Endothelial cell of umbilical vein (primary cell): ENCODE results near the gene EDN1.

ENCODE experiments used
- CTCF ChIP-seq, 2 donors: IDR thresholded peaks; 1 replicate in 1 of 2; 2 replicates in 1 of 2; pipeline ENCODE4 v1.5.1; 2011; ENCODE audit warnings: low read length in 2 of 2, mild to moderate bottlenecking in 2 of 2, moderate library complexity in 2 of 2, control low read depth in 1 of 2, inconsistent platforms in 1 of 2, low read depth in 1 of 2; ENCODE audit not compliant: insufficient read depth in 1 of 2; ENCODE audit errors: extremely low read depth in 1 of 2
- FOS ChIP-seq: IDR thresholded peaks from 2 replicates; pipeline ENCODE4 v1.6.1; 2011; ENCODE audit warnings: mild to moderate bottlenecking, low read length, moderate library complexity, borderline replicate concordance; ENCODE audit not compliant: insufficient read depth
- POLR2A ChIP-seq: IDR thresholded peaks from 2 replicates; pipeline ENCODE4 v1.6.1; 2012; ENCODE audit warnings: low read depth, mild to moderate bottlenecking, control low read depth, low read length
- POLR2AphosphoS5 ChIP-seq: IDR thresholded peaks from 2 replicates; pipeline ENCODE4 v1.6.1; 2012; ENCODE audit warnings: low read depth, mild to moderate bottlenecking, control low read depth, low read length, moderate library complexity; ENCODE audit not compliant: insufficient read depth

- TF ChIP-seq CTCF (IDR thresholded peaks at IDR 0.05; ENCODE audit: extremely low read depth in 1 of 2, insufficient read depth in 1 of 2, low read depth in 1 of 2, low read length in 2 of 2) (no peak), POLR2AphosphoS5 (no peak), POLR2A (no peak), FOS (no peak)
These were observed 37.2 kb downstream of the EDN1 start for GRCh38 chr6:12327391-12327790.
